ENCODE measurements around the gene SLC1A2. TPM values are rescaled to one million over a fixed set of nuclear protein-coding genes. Genes with fewer than 3 reads are reported as not detected.

The SLC1A2 gene
- total and polyA plus RNA-seq, 2 experiments from 2014 or later = 0.70 to 2.8 TPM

GRCh38 chr11:35412285-35412684 is 7.1 kb downstream of the SLC1A2 start:
- Histone ChIP-seq H4K20me1 (replicated peaks; ENCODE audit: insufficient read depth) (no peaks in the 10 kb centered on the region; the same call in 1 of the 2 replicates), H3K79me2 (replicated peaks; ENCODE audit: insufficient read depth) (no peaks in the 10 kb centered on the region), H3K4me1 (ENCODE audit: insufficient read depth) (no peaks in the 10 kb centered on the region), H3K27me3 (ENCODE audit: insufficient read depth) (peaks cover 34% of the 10 kb centered on the region), H3K27ac (ENCODE audit: low read depth) (no peak overlapping the region), H3K4me2 (no peak overlapping the region), H3K9me2 (ENCODE audit: insufficient read depth) (no peaks in the 10 kb centered on the region), H3F3A (replicated peaks; ENCODE audit: low read depth) (no peaks in the 10 kb centered on the region), H3K36me3 (ENCODE audit: insufficient read depth) (no peaks in the 10 kb centered on the region), H2AFZ (no peak overlapping the region), H3K4me3 (no peak overlapping the region)
- no peaks in the 10 kb centered on the region for H3K36me3 Mint-ChIP-seq (ENCODE audit: low read depth)
- no peaks in the 10 kb centered on the region for H3K4me1 Mint-ChIP-seq
- ATAC-seq (peak; percentile 74), DNase-seq (ENCODE audit: low spot score) (peak; percentile 62)
- no peak overlapping the region for H3K27ac Mint-ChIP-seq
- peaks cover 18% of the 10 kb centered on the region for H3K27me3 Mint-ChIP-seq (ENCODE audit: insufficient read depth, low read depth, poor library complexity)
- no peak overlapping the region for H3K4me3 Mint-ChIP-seq
- no peaks in the 10 kb centered on the region for H3K9me3 Mint-ChIP-seq
- TF ChIP-seq CTCF (conservative IDR thresholded peaks at IDR 0.05; ENCODE audit: low read depth in 2 of 2) (peak; percentile 65 to 70), REST (IDR thresholded peaks at IDR 0.05; ENCODE audit: unreplicated experiment) (no peak)

- no peak for DNase-seq (ENCODE audit: low spot score)
- Histone ChIP-seq H3K27me3 (ENCODE audit: insufficient read depth) (no peaks in the 10 kb centered on the region), H3K4me3 (no peak overlapping the region), H3F3A (replicated peaks; ENCODE audit: low read depth) (no peaks in the 10 kb centered on the region), H3K4me1 (ENCODE audit: insufficient read depth) (no peaks in the 10 kb centered on the region), H2AFZ (no peak overlapping the region), H3K9me2 (ENCODE audit: insufficient read depth) (no peaks in the 10 kb centered on the region), H3K36me3 (ENCODE audit: insufficient read depth) (no peaks in the 10 kb centered on the region), H3K4me2 (no peak overlapping the region), H3K79me2 (replicated peaks; ENCODE audit: insufficient read depth) (no peaks in the 10 kb centered on the region), H3K27ac (ENCODE audit: low read depth) (no peak overlapping the region), H4K20me1 (replicated peaks; ENCODE audit: insufficient read depth) (no peaks in the 10 kb centered on the region; the same call in 1 of the 2 replicates)
- H3K27me3 Mint-ChIP-seq (ENCODE audit: insufficient read depth, low read depth, poor library complexity) = peaks cover 3% of the 10 kb centered on the region
- TF ChIP-seq ETS1 (IDR thresholded peaks at IDR 0.05) (no peak), POLR2AphosphoS5 (IDR thresholded peaks at IDR 0.05; ENCODE audit: low read depth) (no peak), EZH2 (IDR thresholded peaks at IDR 0.05; ENCODE audit: low read depth, unreplicated experiment) (no peak), EZH2phosphoT487 (IDR thresholded peaks at IDR 0.05; ENCODE audit: unreplicated experiment) (no peak)
- no peaks in the 10 kb centered on the region for H3K36me3 Mint-ChIP-seq (ENCODE audit: low read depth)
- no peak overlapping the region for H3K27ac Mint-ChIP-seq
- H3K9me3 Mint-ChIP-seq = no peaks in the 10 kb centered on the region
- ATAC-seq = no peak
- peaks cover 5% of the 10 kb centered on the region; the same call in 2 of the 3 replicates for H3K4me1 Mint-ChIP-seq
- no peak overlapping the region for H3K4me3 Mint-ChIP-seq
Measured at GRCh38 chr11:35407041-35407440, 12.3 kb downstream of the SLC1A2 start.

All from GM23338 (cell line).